NCI-H524 (cell line): ENCODE measurements around the gene MAST4.

Experiments used
- DNase-seq, 2 experiments: peaks; one replicate each; lab custom pipeline; 2025; lab: John Stamatoyannopoulos, UW

Gene MAST4

GRCh38 chr5:66603881-66604280, 7.7 kb downstream of the MAST4 start:
- no peak for DNase-seq

DNA sequence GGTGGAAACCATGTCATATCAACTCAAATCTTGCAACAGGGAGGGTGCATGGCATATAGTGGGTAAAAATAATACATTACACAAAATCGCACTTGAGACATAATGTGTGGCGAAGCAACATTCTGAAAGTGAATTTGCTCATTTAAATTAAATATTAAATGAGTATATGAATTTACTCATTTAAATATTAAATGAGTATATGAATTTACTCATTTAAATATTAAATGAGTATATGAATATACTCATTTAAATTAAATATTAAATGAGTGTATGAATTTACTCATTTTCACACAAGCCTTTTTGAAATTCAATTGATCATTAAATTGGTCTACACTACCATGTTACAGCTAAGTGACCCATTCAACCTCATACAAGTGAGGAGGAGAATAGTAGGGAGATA, 10.5 kb downstream of the MAST4 start:
- no peak for DNase-seq

- DNase-seq: no peak
Observed at GRCh38 chr5:66608501-66608900, 12.3 kb downstream of the MAST4 start.

GRCh38 chr5:66609615-66610014, 13.4 kb downstream of the MAST4 start:
- DNase-seq: no peak

DNA sequence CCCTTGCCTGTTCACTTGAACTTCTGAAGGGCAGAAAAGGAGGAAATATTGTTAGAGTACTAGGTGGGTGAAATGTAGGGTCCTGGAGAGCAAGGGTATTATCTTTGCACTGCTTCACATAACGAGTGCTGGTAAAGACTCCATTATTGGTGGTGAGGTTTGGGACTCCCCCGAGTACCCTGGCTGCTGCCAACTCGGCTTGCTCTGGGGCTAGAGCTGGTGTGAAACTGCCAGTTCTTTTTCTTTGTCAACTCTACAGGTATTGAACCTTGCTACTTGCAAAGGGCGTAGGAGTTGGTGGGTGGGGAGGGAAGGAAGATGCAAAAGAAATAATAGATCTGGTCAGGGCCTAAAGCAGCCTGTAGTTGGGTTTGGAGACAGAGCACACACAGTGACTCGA, 16.0 kb downstream of the MAST4 start:
- DNase-seq: no peak

DNA sequence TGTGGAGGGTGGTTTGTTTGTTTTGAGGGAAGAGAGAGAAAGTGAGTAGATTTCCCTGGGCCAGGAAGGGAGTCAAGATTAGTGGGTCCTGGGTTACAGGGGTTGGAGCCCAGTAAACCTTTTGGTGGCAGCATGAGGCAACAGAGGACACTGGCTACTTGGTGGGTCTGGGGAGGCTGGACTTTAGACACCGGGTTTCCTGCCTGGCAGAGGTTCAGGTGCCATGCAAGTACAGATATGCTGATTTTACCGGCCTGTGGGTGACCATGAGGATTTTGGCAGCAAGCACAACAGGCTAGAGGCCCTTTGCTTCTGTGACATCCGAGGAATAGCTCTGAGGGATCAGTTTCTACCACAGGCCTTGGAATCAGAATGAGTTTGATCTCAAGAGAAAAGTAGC, 18.9 kb downstream of the MAST4 start:
- DNase-seq: no peak

DNA sequence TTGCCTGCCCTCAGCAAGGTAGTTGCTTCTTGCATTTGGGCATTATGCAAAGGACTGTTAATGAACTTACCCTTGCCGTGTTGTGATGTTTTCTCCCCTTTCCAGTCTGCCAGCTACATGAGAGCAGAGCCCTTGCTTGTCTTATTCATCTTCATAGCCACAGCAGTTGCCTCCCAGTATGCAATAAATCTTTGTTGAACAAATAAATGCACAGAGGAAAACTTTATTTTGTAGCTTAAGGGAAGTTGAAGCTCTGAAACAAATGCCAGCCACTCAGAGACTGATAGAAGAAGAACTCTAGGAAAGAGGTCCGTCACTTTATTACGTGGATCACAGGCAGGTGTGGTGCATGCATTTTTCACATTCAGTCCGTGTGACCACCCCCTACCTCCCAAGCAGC, 19.7 kb downstream of the MAST4 start:
- DNase-seq: no peak

- no peak for DNase-seq
Observed at GRCh38 chr5:66616520-66617225, 20.5 kb downstream of the MAST4 start.

GRCh38 chr5:66617226-66617861, 21.2 kb downstream of the MAST4 start:
- DNase-seq: no peak

GRCh38 chr5:66617991-66618768, 22.0 kb downstream of the MAST4 start:
- no peak for DNase-seq

DNA sequence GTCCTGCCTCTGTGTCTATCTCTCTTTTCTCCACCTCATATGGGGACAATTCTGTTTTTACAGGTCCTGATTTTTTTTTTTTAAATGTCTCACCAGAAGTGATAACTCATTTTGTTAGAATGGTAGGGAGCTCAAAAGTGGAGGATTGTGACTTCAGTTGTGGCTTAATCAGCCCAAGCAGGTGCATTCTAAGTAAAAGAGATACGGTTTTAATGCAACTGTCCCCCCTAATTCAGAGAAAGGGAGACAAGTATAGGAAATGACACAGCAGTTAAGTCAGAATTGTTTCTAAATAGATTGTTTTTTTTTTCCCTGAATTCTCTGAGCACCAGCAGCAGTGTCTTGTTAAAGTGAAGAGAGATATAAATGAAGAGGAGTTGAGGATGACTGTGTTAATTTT, 24.5 kb downstream of the MAST4 start:
- no peak for DNase-seq

- no peak for DNase-seq
Observed at GRCh38 chr5:66621146-66621545, 25.0 kb downstream of the MAST4 start.

GRCh38 chr5:66621736-66622135, 25.5 kb downstream of the MAST4 start:
- DNase-seq: no peak

GRCh38 chr5:66628561-66628960, 32.4 kb downstream of the MAST4 start:
- no peak for DNase-seq

DNA sequence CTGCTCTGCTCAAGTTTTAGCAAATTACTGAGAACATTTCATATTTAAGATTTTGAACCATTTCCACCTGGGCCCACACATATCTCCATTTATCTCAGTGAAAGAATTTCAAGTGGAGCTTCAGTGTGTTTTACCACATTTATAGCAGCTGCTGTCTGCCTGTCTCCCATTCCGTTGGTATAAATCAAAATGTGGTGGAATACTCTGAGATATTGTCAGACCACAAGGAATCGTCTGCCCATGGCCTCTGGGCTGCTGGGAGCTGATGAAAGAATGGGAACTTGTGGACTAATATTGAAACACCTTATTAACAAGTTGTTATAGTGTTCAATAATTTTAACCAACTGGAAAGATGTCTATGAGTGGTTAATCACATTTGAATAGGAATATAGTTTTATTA, 33.3 kb downstream of the MAST4 start:
- DNase-seq: no peak

- DNase-seq: peak in 1 of 2 experiments; percentile 30
Observed at GRCh38 chr5:66633754-66634153, 37.6 kb downstream of the MAST4 start.

- no peak for DNase-seq
Observed at GRCh38 chr5:66634601-66635000, 38.4 kb downstream of the MAST4 start.

DNA sequence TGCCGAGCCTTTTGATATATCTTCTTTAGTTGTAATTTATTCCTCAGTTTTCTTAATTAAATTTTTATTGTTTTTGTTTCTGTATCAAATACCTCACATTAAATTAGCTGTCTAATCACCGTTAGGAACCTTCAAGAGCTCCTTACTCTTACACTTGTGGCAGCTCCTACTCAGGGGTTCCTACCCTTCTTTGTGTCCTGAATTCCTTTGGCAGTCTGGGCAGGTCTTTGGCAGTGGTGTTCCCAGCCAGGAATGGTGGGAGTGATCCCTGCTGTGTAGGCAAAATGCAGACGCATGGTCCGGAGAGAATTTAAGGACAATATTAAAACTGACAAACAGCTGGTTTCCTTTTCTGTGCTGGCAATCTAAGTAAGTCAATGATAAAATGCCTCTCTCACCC, 41.8 kb downstream of the MAST4 start:
- DNase-seq: no peak

DNA sequence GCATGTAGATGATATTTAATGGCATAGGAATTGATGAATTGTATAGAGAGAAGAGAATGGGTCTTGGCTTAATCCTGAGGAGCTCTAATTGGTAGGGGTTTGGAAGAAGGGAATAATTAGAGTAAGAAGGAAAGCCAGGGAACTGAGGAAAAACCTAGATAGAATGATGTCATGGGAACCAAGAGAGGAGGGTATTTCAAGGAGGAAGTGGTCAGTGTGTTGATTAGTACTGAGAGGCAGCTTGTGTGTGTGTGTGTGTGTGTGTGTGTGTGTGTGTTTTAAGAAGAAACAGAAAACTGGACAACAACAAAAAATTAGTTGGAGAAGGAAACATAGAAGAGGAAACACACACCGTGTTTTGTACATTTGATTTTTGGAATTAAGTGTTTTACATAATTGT, 42.8 kb downstream of the MAST4 start:
- DNase-seq: no peak

DNA sequence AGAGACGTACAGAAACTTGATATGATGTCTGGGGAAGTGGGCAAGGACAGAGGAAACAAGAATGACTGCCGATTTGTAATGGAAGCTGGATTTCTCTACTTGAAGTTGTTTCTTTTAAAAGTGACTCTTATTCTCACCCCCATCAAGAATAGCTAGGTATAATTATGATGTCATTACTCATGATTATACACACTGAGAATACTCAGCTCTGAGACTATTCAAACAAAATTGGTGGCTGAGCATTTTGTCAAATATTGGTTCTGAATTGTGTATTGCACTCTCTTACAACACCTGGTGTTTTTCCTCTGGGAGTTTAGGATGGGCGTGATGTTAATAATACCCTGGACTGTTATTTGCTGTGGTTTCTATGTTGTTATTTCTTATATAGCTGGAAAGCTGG, 46.3 kb downstream of the MAST4 start:
- DNase-seq: no peak

GRCh38 chr5:66643387-66643786, 47.2 kb downstream of the MAST4 start:
- no peak for DNase-seq

- DNase-seq: peak in 1 of 2 experiments; percentile 21
Observed at GRCh38 chr5:66644111-66644510, 47.9 kb downstream of the MAST4 start.

- no peak for DNase-seq
Observed at GRCh38 chr5:66645039-66645438, 48.8 kb downstream of the MAST4 start.
